B cell (primary cell): ENCODE data around the gene SLC38A10.

Experiments
- EZH2 ChIP-seq: IDR thresholded peaks from 2 replicates; pipeline ENCODE4 v1.6.1; 2012; ENCODE audit warnings: borderline replicate concordance, low read depth, mild to moderate bottlenecking, moderate library complexity, low read length; ENCODE audit not compliant: insufficient read depth, poor library complexity, severe bottlenecking
- TF ChIP-seq, protein P1 (sequence below): fragments of 200-600 bp; IDR thresholded peaks from one replicate; pipeline ENCODE4 v1.8.0; 2022; ENCODE audit warnings: antibody characterized with exemption, mild to moderate bottlenecking

DNA sequence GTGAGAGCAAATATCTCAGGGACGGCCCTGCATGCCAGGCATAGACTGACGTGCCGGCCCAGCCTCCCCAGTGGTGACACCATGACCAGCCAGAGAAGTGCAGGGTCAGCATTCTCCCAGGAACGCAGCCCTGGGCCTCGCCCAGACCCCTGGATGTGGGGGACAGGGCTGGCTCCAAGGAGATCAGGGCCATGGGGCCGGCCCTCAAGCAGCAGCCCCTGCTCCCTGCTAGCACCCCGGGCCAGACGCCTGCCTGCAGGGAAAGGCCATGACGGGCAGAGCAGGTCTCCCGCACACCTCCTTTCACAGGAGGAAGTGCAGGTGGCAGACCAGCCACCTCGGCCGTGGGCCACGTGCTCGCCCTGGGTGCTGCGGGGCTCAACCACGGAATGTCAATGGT is 46.5 kb downstream of the SLC38A10 start:
- TF ChIP-seq, protein P1, sequence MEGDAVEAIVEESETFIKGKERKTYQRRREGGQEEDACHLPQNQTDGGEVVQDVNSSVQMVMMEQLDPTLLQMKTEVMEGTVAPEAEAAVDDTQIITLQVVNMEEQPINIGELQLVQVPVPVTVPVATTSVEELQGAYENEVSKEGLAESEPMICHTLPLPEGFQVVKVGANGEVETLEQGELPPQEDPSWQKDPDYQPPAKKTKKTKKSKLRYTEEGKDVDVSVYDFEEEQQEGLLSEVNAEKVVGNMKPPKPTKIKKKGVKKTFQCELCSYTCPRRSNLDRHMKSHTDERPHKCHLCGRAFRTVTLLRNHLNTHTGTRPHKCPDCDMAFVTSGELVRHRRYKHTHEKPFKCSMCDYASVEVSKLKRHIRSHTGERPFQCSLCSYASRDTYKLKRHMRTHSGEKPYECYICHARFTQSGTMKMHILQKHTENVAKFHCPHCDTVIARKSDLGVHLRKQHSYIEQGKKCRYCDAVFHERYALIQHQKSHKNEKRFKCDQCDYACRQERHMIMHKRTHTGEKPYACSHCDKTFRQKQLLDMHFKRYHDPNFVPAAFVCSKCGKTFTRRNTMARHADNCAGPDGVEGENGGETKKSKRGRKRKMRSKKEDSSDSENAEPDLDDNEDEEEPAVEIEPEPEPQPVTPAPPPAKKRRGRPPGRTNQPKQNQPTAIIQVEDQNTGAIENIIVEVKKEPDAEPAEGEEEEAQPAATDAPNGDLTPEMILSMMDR: no peak
- TF ChIP-seq EZH2: no peak
